ENCODE data around the gene TUSC2.

The TUSC2 gene

GRCh38 chr3:50334339-50335075 lies 6.5 kb upstream of the TUSC2 start:
- no peak for DNase-seq

DNA sequence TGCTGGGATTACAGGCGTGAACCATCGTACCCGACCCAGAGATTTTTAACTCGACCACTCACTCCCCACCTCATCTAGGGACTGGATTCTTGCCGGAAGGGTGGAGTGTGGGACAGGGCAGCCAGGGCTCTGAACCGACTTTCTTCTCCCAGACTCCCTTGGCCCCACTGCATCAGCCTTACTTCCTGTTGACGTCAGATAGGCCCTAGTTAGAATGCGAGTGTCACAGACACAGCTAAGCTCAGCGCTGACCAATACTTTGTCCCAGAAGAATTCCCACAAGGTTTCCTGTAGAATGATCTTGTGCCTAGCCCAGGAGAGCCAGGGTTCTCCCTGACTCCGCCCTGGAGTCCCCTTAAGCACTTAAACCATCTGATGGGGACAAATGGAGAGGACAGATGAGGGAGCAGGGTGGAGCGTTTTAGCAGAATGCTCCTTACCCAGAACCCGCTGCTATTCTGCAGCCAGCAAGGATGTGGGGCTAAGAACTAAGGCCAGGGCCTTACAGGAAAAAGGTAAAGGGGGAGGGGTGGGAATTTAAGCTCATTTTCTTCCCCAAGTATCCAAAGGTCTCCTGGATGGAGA lies 5.8 kb upstream of the TUSC2 start:
- DNase-seq, result no peak

DNA sequence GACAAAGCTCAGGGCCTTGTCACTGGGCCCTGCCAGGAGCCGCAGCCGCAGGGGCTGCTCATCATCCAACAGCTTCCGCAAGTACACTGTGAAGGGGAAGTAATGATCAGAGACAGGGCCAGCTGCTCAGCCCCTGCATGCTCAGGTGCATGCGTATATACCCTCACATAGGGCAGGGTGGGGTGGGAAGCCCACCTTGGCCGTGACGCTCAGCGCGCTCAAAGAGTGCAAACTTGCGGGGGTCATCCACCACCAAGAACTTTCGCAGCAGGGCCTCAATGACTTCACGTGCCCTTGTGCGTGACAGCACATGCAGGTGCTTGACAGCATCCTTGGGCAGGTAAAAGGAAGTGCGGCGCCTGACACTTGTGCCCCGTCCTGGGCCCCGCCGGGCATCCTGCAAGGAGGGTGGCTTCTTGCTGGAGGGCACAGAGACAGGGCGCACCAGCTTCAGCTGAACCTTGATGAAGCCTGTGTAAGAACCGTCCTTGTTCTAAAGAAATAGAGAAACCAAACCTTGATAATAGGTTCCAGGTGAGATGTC lies 3.4 kb upstream of the TUSC2 start:
- no peak for DNase-seq

DNA sequence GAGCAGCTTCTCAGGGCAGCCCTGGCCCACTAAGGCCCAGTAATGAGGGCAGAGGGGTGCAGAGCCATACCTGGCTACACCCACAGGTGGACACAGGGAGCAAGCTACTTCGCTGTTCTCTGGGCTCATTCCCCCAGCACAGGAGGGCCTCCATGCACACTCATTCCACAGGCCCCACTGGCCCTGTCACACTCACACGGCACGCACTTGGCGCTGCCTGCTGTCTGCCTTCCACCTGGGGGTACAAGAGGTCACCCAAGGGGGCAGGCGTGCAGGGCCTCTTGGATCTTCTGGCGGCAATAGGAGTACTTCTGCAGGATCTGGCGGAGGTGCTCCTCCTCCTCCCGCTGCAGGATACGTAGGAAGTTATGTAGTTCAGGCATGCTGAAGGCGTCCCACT lies 2.3 kb upstream of the TUSC2 start:
- no peak for DNase-seq

DNA sequence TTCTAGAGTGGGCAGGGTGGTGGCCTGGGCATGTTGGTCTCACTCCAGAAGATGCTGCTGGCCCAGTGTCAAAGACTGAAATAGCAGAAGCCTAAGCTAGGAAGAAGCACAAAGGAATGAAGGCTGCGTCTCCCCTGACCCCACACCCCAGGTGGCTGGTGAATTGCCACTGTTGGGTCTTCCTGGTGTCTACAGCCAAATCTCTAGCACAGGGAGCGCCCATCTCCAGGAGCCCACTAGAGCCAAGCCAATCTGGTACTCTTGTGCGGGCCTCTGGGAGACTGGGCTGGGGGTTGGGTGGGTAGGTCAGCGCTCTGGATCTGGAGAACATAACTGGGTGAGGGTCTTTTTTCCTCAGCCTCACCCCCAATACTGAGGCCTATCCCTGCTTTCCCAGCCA lies 894 bp downstream of the TUSC2 start:
- DNase-seq, result no peak

DNA sequence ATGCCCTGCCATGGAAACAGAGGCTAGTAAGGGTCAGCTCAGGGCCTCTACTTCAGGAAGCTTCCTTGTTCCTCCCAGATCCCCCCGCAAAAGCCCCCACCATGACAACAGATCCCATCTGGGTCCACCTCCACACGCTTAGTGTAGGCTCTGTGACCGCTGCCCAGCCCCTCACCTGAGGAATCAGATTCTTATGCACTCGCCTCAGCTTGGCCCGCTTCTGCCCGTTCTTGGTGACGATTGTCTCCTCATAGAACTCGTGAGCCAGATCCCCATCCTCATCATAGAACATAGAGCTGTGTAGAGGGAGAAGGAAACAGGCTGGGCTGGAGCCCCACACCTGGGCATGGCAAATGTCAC lies 1.9 kb downstream of the TUSC2 start:
- no peak for DNase-seq

- DNase-seq, result no peak
These were observed 2.4 kb downstream of the TUSC2 start for GRCh38 chr3:50325497-50326181.

GRCh38 chr3:50325113-50325480 lies 2.9 kb downstream of the TUSC2 start:
- no peak for DNase-seq

- peak; percentile 39 for DNase-seq
These were observed 3.5 kb downstream of the TUSC2 start for GRCh38 chr3:50324351-50325112.

GRCh38 chr3:50323614-50324199 lies 4.3 kb downstream of the TUSC2 start:
- DNase-seq, result no peak

DNA sequence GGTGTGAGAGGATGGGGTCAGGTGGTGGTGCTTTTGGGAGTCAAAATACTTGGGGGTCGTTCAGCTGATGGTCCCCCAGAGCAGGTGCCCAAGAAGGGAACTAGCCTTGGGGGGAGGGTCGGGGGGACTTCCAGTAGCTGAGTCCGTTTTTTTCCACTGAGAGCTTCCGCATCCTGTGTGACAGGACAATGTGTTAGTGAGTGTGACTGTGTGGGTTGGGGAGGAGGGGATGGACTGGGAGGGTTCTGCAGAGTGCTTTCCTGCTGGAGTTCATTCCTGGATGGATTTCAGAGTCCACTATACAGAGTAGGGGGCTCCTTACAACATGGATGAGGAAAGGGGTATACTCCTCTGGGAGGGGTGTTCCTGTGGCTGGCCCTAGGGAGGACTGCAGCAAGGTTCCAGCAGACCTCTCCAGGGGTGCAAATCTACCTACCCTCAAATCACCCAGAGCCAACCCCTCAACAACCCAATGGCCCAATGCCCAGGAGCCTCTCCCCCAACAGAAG lies 4.9 kb downstream of the TUSC2 start:
- DNase-seq, result no peak

GRCh38 chr3:50322386-50323091 lies 5.5 kb downstream of the TUSC2 start, which contains the start of gene HYAL2:
Gene HYAL2 (minus strand): TSS chr3:50322745. CDS start chr3:50320489, 2,256 bp downstream.
- no peak for DNase-seq

DNA sequence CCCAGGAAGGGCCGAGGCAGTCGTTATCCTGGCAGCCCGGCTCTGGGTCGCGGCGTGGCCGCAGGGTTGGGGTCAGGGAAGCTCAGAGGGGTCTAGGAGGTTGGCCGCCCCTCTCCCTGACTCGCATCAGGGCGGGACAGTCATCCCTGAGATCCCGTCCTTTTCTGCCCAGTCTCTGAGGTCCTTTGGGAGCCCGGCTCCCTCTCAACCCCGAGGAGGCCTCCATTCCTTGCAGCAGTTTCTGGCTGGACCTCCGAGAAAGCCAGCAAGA lies 6.0 kb downstream of the TUSC2 start:
- DNase-seq, result no peak

- peak; percentile 78 for DNase-seq
These were observed 6.5 kb downstream of the TUSC2 start for GRCh38 chr3:50321336-50322114.

DNA sequence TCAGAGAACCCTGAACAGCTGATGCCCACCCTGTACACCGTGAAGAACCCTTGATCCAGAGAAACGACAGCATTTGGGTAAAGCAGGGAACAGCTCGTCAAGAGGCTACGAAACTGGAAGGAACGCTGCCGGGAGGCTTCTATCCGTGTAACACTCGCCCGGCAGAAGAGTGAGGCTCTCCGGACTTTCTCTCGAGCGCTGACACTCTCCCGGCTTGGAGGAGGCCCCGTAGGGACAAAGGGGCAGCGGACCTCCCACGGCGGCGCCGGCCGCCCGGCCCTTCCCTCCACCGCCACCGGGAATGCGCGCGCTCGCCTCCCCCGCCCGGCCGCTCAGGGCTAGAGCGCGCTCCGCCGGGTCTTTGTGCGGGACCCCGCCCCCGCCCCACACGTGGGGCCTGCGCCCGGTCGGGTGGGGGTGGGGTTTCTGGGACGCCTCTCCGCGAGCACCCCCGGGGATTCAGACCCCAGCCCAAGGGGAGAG lies 7.1 kb downstream of the TUSC2 start:
- DNase-seq, result peak; percentile 42

DNA sequence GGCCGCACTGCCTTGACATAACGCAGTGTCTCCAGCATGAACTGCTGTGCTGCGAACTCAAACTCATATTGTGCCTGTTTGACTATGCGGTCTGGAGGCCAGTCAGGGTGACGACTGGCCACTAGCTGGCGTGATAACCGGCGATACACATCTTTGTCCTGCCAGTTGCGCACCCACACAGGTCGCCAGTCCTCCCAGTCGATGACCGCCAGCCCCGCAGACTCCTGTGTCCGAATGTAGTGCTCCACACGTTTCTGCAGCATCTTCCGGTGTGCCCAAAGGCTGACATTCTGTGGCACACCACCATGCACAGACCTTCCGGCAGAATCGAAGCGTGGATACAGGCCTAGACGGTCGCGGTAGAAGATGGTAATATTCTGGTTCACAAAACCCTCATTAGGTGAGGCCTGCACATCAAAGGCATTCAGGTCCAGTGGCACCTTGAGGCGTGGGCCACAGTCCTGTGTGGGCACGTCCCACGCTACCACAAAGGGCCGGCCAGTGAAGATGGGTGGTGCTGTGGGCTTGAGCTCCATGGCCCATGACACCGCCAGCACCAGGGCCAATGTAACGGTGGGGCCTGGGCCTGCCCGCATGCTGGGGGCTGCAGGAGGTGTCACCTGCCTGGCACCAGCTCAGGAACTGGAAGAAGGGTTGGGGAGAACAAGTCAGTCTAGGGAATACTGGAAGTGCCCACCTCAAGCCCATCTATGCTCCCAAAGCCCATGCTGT lies 8.0 kb downstream of the TUSC2 start:
- no peak for DNase-seq

GRCh38 chr3:50319181-50319893 lies 8.7 kb downstream of the TUSC2 start:
- DNase-seq, result no peak

GRCh38 chr3:50318615-50319014 lies 9.4 kb downstream of the TUSC2 start:
- no peak for DNase-seq

- DNase-seq, result no peak
These were observed 9.9 kb downstream of the TUSC2 start for GRCh38 chr3:50318163-50318562.

DNA sequence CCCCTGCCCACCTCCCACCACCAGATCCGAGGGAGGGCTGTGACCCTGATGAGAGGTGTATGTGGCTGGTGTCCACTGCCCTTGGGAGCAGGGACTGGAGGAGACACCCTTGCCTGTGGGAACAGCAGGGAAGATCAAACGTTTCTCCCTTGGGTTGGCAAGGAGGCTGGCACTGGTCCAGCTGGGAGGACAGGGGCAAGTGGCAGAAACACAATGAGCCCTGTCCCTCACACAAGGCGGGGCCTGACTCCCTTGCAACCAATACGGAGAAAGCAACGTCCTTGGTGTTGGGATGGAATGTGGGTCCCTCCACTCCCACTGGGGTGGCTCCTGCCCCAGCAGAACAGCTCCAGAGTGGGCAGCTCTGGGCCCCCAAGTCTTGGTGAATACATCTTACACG lies 10.7 kb downstream of the TUSC2 start:
- DNase-seq, result no peak
